SK-N-SH treated with all-trans-retinoic acid at 6 μM for 48 hours (cell line): ENCODE data around the gene OR2T10.

ENCODE experiments used
- PPARA ChIP-seq: fragments of 250-450 bp; sonication (Bioruptor Pico); IDR thresholded peaks from 2 replicates; pipeline ENCODE4 v1.5.0; 2020; ENCODE audit warnings: mild to moderate bottlenecking, borderline replicate concordance
- TCF4 ChIP-seq: fragments of 250-450 bp; sonication (Bioruptor Pico); IDR thresholded peaks from 2 replicates; pipeline ENCODE4 v1.8.0; 2021; ENCODE audit warnings: mild to moderate bottlenecking, moderate library complexity, borderline replicate concordance
- ZC3H10 ChIP-seq: fragments of 250-450 bp; sonication (Bioruptor Pico); IDR thresholded peaks from 2 replicates; pipeline ENCODE4 v1.5.1; 2021; ENCODE audit warnings: mild to moderate bottlenecking, moderate library complexity

- TF ChIP-seq PPARA (CRISPR knock-in tag) (no peak), ZC3H10 (CRISPR knock-in tag) (no peak), TCF4 (CRISPR knock-in tag) (no peak)
These were observed 21.1 kb downstream of the OR2T10 start for GRCh38 chr1:248576260-248576980.
